ENCODE data around the gene RAB6B.

The RAB6B gene

GRCh38 chr3:133843634-133844033 is 52.0 kb downstream of the RAB6B start:
- H3K4me3 ChIP-seq (ENCODE audit: low read depth, low read length): no peak overlapping the region
- TF ChIP-seq, protein P1, sequence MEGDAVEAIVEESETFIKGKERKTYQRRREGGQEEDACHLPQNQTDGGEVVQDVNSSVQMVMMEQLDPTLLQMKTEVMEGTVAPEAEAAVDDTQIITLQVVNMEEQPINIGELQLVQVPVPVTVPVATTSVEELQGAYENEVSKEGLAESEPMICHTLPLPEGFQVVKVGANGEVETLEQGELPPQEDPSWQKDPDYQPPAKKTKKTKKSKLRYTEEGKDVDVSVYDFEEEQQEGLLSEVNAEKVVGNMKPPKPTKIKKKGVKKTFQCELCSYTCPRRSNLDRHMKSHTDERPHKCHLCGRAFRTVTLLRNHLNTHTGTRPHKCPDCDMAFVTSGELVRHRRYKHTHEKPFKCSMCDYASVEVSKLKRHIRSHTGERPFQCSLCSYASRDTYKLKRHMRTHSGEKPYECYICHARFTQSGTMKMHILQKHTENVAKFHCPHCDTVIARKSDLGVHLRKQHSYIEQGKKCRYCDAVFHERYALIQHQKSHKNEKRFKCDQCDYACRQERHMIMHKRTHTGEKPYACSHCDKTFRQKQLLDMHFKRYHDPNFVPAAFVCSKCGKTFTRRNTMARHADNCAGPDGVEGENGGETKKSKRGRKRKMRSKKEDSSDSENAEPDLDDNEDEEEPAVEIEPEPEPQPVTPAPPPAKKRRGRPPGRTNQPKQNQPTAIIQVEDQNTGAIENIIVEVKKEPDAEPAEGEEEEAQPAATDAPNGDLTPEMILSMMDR (IDR thresholded peaks at IDR 0.05; ENCODE audit: low read depth, low read length): no peak
- TF ChIP-seq MYC (IDR thresholded peaks at IDR 0.05; ENCODE audit: low read depth, low read length) (no peak), MAX (IDR thresholded peaks at IDR 0.05; ENCODE audit: low read depth, low read length) (no peak), POLR2A (IDR thresholded peaks at IDR 0.05; ENCODE audit: extremely low read depth, insufficient read length) (no peak)
- no peak for DNase-seq (ENCODE audit: low read depth)

GRCh38 chr3:133842158-133842557 is 53.5 kb downstream of the RAB6B start:
- no peak for DNase-seq (ENCODE audit: low read depth)
- H3K4me3 ChIP-seq (ENCODE audit: low read depth, low read length): no peak overlapping the region
- TF ChIP-seq MYC (IDR thresholded peaks at IDR 0.05; ENCODE audit: low read depth, low read length): no peak
- TF ChIP-seq MAX (IDR thresholded peaks at IDR 0.05; ENCODE audit: low read depth, low read length): no peak
- TF ChIP-seq POLR2A (IDR thresholded peaks at IDR 0.05; ENCODE audit: extremely low read depth, insufficient read length): no peak
- TF ChIP-seq, protein P1 (IDR thresholded peaks at IDR 0.05; ENCODE audit: low read depth, low read length): no peak

DNA sequence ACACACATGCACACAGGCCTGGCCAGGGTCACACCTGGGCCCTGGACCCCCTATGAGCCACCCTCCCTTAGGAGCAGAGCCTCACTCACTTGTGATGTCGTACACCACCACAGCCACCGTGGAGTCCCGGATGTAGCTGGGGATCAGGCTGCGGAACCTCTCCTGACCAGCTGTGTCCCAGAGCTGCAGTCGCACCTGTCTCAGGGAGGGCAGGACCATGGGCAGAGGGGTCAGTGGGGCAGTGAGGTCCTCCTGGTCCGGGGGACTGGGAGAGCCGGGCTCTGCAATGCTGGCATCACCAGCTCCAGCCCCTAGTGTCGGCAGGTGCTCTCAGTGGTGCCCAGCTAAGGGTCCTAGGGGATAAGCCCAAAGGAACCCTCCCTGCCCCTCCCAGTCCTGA is 54.5 kb downstream of the RAB6B start:
- no peak for DNase-seq (ENCODE audit: low read depth)
- no peak overlapping the region for H3K4me3 ChIP-seq (ENCODE audit: low read depth, low read length)
- TF ChIP-seq POLR2A (IDR thresholded peaks at IDR 0.05; ENCODE audit: extremely low read depth, insufficient read length): no peak
- TF ChIP-seq MAX (IDR thresholded peaks at IDR 0.05; ENCODE audit: low read depth, low read length): no peak
- TF ChIP-seq, protein P1 (IDR thresholded peaks at IDR 0.05; ENCODE audit: low read depth, low read length): no peak
- no peak for TF ChIP-seq MYC (IDR thresholded peaks at IDR 0.05; ENCODE audit: low read depth, low read length)

- TF ChIP-seq MAX (IDR thresholded peaks at IDR 0.05; ENCODE audit: low read depth, low read length) (no peak), POLR2A (IDR thresholded peaks at IDR 0.05; ENCODE audit: extremely low read depth, insufficient read length) (no peak), MYC (IDR thresholded peaks at IDR 0.05; ENCODE audit: low read depth, low read length) (no peak)
- TF ChIP-seq, protein P1 (IDR thresholded peaks at IDR 0.05; ENCODE audit: low read depth, low read length): no peak
- no peak overlapping the region for H3K4me3 ChIP-seq (ENCODE audit: low read depth, low read length)
- no peak for DNase-seq (ENCODE audit: low read depth)
Observed at GRCh38 chr3:133840767-133841166, 54.9 kb downstream of the RAB6B start.

GRCh38 chr3:133840055-133840737 is 55.5 kb downstream of the RAB6B start:
- no peak overlapping the region for H3K4me3 ChIP-seq (ENCODE audit: low read depth, low read length)
- TF ChIP-seq POLR2A (IDR thresholded peaks at IDR 0.05; ENCODE audit: extremely low read depth, insufficient read length): no peak
- TF ChIP-seq, protein P1 (IDR thresholded peaks at IDR 0.05; ENCODE audit: low read depth, low read length): no peak
- TF ChIP-seq MYC (IDR thresholded peaks at IDR 0.05; ENCODE audit: low read depth, low read length): no peak
- no peak for TF ChIP-seq MAX (IDR thresholded peaks at IDR 0.05; ENCODE audit: low read depth, low read length)
- no peak for DNase-seq (ENCODE audit: low read depth)

Data from NB4 (cell line).